IMR-90 (cell line): ENCODE results near the gene TMBIM6. TPM values are rescaled to one million over a fixed set of nuclear protein-coding genes. Genes with fewer than 3 reads are reported as not detected.

Experiments
- ATAC-seq: fragments of 200-7000 bp; cut with Tn5 transposase; 2 replicates; pipeline ENCODE4 v1.9.1; 2020; ENCODE audit warnings: low read depth, mild to moderate bottlenecking, moderate library complexity
- BruUV-seq: library from RNA; stranded (reverse); fragments of 400-500 nt; replicated peaks from 2 replicates; lab custom pipeline; 2021; lab: Mats Ljungman, UMichigan
- CTCF ChIA-PET: fragments of 300-600 bp; formaldehyde crosslinking; extraction: SDS; loops from one replicate; lab custom pipeline; 2021; ENCODE audit warnings: antibody characterized with exemption; lab: Yijun Ruan, JAX
- POLR2A ChIA-PET: fragments of 300-600 bp; sonication (Branson Sonifier 250); formaldehyde crosslinking; loops from one replicate; lab custom pipeline; 2022; ENCODE audit warnings: antibody characterized with exemption; ENCODE audit not compliant: unreplicated experiment; lab: Charles Lee
- DNase-seq: peaks from one replicate; pipeline ENCODE4 v3.0.0; 2013
- H2AFZ ChIP-seq: replicated peaks from 2 replicates; pipeline ENCODE3; 2013; ENCODE audit warnings: low read length, mild to moderate bottlenecking; ENCODE audit not compliant: poor library complexity
- H2AK5ac ChIP-seq: 2 replicates; pipeline ENCODE4 v1.6.1; 2013; ENCODE audit warnings: low read depth, low read length, inconsistent platforms
- H2AK9ac ChIP-seq: replicated peaks from 2 replicates; pipeline ENCODE3; 2013; ENCODE audit warnings: mild to moderate bottlenecking, low read depth, low read length, moderate library complexity; ENCODE audit not compliant: poor library complexity
- H2BK120ac ChIP-seq: 2 replicates; pipeline ENCODE4 v1.6.1; 2013; ENCODE audit warnings: low read depth, low read length, inconsistent platforms
- H2BK15ac ChIP-seq: 3 replicates; pipeline ENCODE4 v1.6.1; 2013; ENCODE audit warnings: low read depth, low read length, inconsistent platforms
- H2BK20ac ChIP-seq: 2 replicates; pipeline ENCODE4 v1.6.1; 2013; ENCODE audit warnings: low read depth, mild to moderate bottlenecking, inconsistent platforms, low read length, moderate library complexity
- H2BK5ac ChIP-seq: 2 replicates; pipeline ENCODE4 v1.6.1; 2013; ENCODE audit warnings: mild to moderate bottlenecking, low read depth, low read length, inconsistent platforms; ENCODE audit not compliant: poor library complexity, severe bottlenecking
- H3K14ac ChIP-seq: replicated peaks from 2 replicates; pipeline ENCODE4 v1.6.1; 2013; ENCODE audit warnings: low read depth, low read length, inconsistent platforms
- H3K18ac ChIP-seq: 2 replicates; pipeline ENCODE4 v1.6.1; 2013; ENCODE audit warnings: low read depth, low read length, control low read depth
- H3K23ac ChIP-seq: 2 replicates; pipeline ENCODE4 v1.6.1; 2013; ENCODE audit warnings: low read depth, low read length, inconsistent platforms
- H3K27ac ChIP-seq: 2 replicates; pipeline ENCODE4 v1.5.1; 2013; ENCODE audit warnings: mild to moderate bottlenecking, control low read depth, low read length; ENCODE audit not compliant: insufficient read depth
- H3K27me3 ChIP-seq: 2 replicates; pipeline ENCODE4 v1.6.1; 2013; ENCODE audit warnings: low read length; ENCODE audit not compliant: control insufficient read depth, insufficient read depth
- H3K36me3 ChIP-seq: 2 replicates; pipeline ENCODE4 v1.6.1; 2013; ENCODE audit warnings: low read length, mixed read lengths; ENCODE audit not compliant: control insufficient read depth, insufficient read depth
- H3K4ac ChIP-seq: 2 replicates; pipeline ENCODE4 v1.6.1; 2013; ENCODE audit warnings: low read depth, low read length, inconsistent platforms
- H3K4me1 ChIP-seq: 2 replicates; pipeline ENCODE4 v1.6.1; 2013; ENCODE audit warnings: low read length, mixed read lengths; ENCODE audit not compliant: control insufficient read depth, insufficient read depth
- H3K4me2 ChIP-seq: 2 replicates; pipeline ENCODE4 v1.6.1; 2013; ENCODE audit warnings: low read depth, mild to moderate bottlenecking, control low read depth, low read length, moderate library complexity
- H3K4me3 ChIP-seq: 2 replicates; pipeline ENCODE4 v1.5.1; 2013; ENCODE audit warnings: low read depth, mild to moderate bottlenecking, control low read depth, low read length, moderate library complexity; ENCODE audit not compliant: insufficient read depth
- H3K56ac ChIP-seq: 2 replicates; pipeline ENCODE4 v1.6.1; 2013; ENCODE audit warnings: low read length, inconsistent platforms; ENCODE audit not compliant: insufficient read depth; ENCODE audit errors: extremely low read depth
- H3K79me1 ChIP-seq, 2 experiments: 2 replicates each; pipeline ENCODE4 v1.6.1; 2013; ENCODE audit warnings: low read length in 2 of 2, inconsistent platforms in 1 of 2, low read depth in 1 of 2
- H3K9ac ChIP-seq: 2 replicates; pipeline ENCODE4 v1.6.1; 2013; ENCODE audit warnings: low read depth, low read length, control low read depth
- H3K9me1 ChIP-seq: 2 replicates; pipeline ENCODE4 v1.6.1; 2013; ENCODE audit warnings: low read length, inconsistent platforms; ENCODE audit not compliant: insufficient read depth
- H3K9me3 ChIP-seq: 2 replicates; pipeline ENCODE4 v1.6.1; 2013; ENCODE audit warnings: low read length; ENCODE audit not compliant: control insufficient read depth, insufficient read depth
- H4K20me1 ChIP-seq: 2 replicates; pipeline ENCODE4 v1.6.1; 2013; ENCODE audit warnings: low read length, inconsistent platforms; ENCODE audit not compliant: insufficient read depth
- H4K5ac ChIP-seq: 2 replicates; pipeline ENCODE4 v1.6.1; 2013; ENCODE audit warnings: mild to moderate bottlenecking, low read depth, low read length, control low read depth
- H4K8ac ChIP-seq, 2 experiments: 2 replicates each; pipeline ENCODE4 v1.6.1; 2013; ENCODE audit warnings: low read depth in 2 of 2, low read length in 2 of 2, control low read depth in 1 of 2, inconsistent platforms in 1 of 2
- H4K91ac ChIP-seq: 2 replicates; pipeline ENCODE4 v1.6.1; 2013; ENCODE audit warnings: low read depth, low read length, inconsistent platforms; ENCODE audit not compliant: insufficient read depth
- CTCF ChIP-seq: conservative IDR thresholded peaks from 2 replicates; pipeline ENCODE4 v1.5.1; 2012; ENCODE audit warnings: mild to moderate bottlenecking, low read depth, low read length, improper control_type of control experiment
- MAFK ChIP-seq: IDR thresholded peaks from 2 replicates; pipeline ENCODE4 v1.6.1; 2012; ENCODE audit warnings: low read depth, low read length, improper control_type of control experiment
- WGBS, 2 experiments: methylation state at CpG; one replicate each; pipeline versions ENCODE4 v1.1.5 to v1.1.7; 2013; ENCODE audit warnings: missing lambda C conversion rate in 2 of 2; ENCODE audit not compliant: insufficient read length in 1 of 2; ENCODE audit errors: extremely low coverage in 2 of 2; 5-methylcytosine and 5-hydroxymethylcytosine counted together
- dilution Hi-C: fragments of 300-500 bp; cut with HindIII; formaldehyde crosslinking; loops from one replicate; pipeline ENCODE4 v1.14.3; 2018; ENCODE audit warnings: low sequenced_read_pairs; ENCODE audit not compliant: unreplicated experiment
- in situ Hi-C: fragments of 300-500 bp; cut with MboI; formaldehyde crosslinking; loops from 3 replicates; pipeline ENCODE4 v1.14.3; 2019; ENCODE audit warnings: low sequenced_read_pairs, inconsistent platforms, mixed read lengths
- intact Hi-C: fragments of 100-400 bp; cut with micrococcal nuclease; formaldehyde crosslinking; loops from 2 replicates; pipeline ENCODE4 v1.10.0; 2022
- polyA plus RNA-seq, 3 experiments: library from polyadenylated mRNA; depleted of rRNA; stranded (reverse); fragments of >200 nt; gene quantifications; 2 replicates each; pipeline ENCODE4 v1.2.3, GENCODE V29; 2012; ENCODE audit warnings: low replicate concordance in 1 of 3
- total RNA-seq: library from RNA; depleted of rRNA; stranded (reverse); fragments of >200 nt; gene quantifications from 2 replicates; pipeline ENCODE4 v1.2.3, GENCODE V29; 2012
- TF ChIP-seq, protein P1 (sequence below): fragments of 150-350 bp; IDR thresholded peaks from 2 replicates; pipeline ENCODE4 v1.6.1; 2017; ENCODE audit warnings: mild to moderate bottlenecking, antibody characterized with exemption, low read length, low read depth

The TMBIM6 gene
- total and polyA plus RNA-seq, 2 of the 4 experiments (the other 2 are of a cell fraction), result 255 to 285 TPM

- TF ChIP-seq, protein P1, sequence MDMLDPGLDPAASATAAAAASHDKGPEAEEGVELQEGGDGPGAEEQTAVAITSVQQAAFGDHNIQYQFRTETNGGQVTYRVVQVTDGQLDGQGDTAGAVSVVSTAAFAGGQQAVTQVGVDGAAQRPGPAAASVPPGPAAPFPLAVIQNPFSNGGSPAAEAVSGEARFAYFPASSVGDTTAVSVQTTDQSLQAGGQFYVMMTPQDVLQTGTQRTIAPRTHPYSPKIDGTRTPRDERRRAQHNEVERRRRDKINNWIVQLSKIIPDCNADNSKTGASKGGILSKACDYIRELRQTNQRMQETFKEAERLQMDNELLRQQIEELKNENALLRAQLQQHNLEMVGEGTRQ, result no peak
- TF ChIP-seq MAFK (no peak), CTCF (0 out of 2 replicates have a peak, but pooled peaks have one; percentile 6)
- H3K18ac ChIP-seq, result no peak overlapping the region
- H2BK5ac ChIP-seq, result no peak overlapping the region
- no peaks in the 10 kb centered on the region for H3K27me3 ChIP-seq
- in situ Hi-C loops (no loop called here), intact Hi-C loops (no loop called here), dilution Hi-C loops (no loop called here)
- H2AFZ ChIP-seq, result no peak overlapping the region
- ChIA-PET POLR2A (no interaction called here), CTCF (no interaction called here)
- H2BK20ac ChIP-seq, result no peak overlapping the region
- H3K4me3 ChIP-seq, result no peak overlapping the region
- H3K79me1 ChIP-seq, result no peaks in the 10 kb centered on the region
- no peak overlapping the region for H3K56ac ChIP-seq
- no peak overlapping the region for H4K8ac ChIP-seq
- H3K4me1 ChIP-seq, result no peaks in the 10 kb centered on the region
- BruUV-seq, result no TSS peak
- no peak overlapping the region for H3K4ac ChIP-seq
- no peaks in the 10 kb centered on the region for H3K9me1 ChIP-seq
- H3K9ac ChIP-seq, result no peak overlapping the region
- ATAC-seq (no peak), DNase-seq (no peak)
- H2AK5ac ChIP-seq, result no peak overlapping the region
- H3K4me2 ChIP-seq, result no peak overlapping the region
- H3K36me3 ChIP-seq, result peaks cover 42% of the 10 kb centered on the region; the same call in 1 of the 2 replicates
- no peak overlapping the region for H4K91ac ChIP-seq
- no peak overlapping the region for H2BK15ac ChIP-seq
- no peaks in the 10 kb centered on the region for H3K9me3 ChIP-seq
- H4K20me1 ChIP-seq, result 0 out of 2 replicates have a peak, but pooled peaks cover under 1% of the 10 kb centered on the region
- no peak overlapping the region for H3K27ac ChIP-seq
- no peak overlapping the region for H3K14ac ChIP-seq
- H2BK120ac ChIP-seq, result no peak overlapping the region
- H3K23ac ChIP-seq, result no peak overlapping the region
- WGBS, 2 experiments, result 80% methylated on average over 2 of the region's 3 CpGs; no CpG with 5 or more reads in 1 of the 2 experiments
- H4K5ac ChIP-seq, result no peak overlapping the region
- H2AK9ac ChIP-seq, result no peak overlapping the region
These were observed 48.6 kb downstream of the TMBIM6 start for GRCh38 chr12:49789992-49790391.
